NCI-H1694 treated with DMSO at 0.1 percent for 48 hours (cell line): ENCODE results near the gene GP9.
"Not testable (repeated sequence)": the region's sequence is repeated elsewhere in the genome, so short reads cannot be mapped to it uniquely, and the experiment has no call there.

Experiments used
- DNase-seq: peaks from one replicate; lab custom pipeline; 2025; lab: John Stamatoyannopoulos, UW

GP9 gene

DNA sequence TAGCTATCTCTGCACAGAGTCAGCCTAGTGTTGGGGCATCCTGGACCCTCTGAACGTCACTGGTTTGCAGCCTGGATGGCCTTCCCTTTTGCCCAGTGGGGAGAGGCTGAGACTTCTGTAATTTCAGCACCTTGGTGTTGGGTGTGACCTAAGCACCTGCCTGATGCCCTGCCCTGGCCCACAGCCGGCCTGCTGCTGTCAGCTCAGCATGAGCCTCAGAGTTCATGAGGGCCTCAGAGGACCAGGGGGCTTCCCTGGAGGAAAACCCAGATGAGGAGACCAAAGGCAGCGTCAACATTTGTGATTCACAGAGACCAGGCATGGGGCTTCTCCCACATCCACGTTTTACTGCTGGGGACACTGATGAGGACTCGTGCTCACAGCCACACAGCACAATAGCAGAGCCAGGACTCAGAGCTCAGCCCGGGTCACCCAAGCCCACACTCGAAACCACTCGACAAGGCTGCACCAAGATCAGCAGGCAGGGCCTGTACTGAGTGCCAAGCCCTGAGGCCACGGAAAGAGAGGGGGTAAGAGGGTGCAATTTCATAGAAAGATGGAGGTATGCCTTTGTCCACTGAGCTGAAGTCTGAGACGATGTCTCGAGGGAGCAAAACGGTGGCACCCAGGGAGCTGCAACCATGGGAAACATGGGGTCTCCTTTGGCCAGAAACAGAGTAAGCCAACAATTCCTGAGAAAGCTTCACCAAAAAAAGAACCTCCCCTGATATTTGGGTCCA lies 9.9 kb upstream of the GP9 start:
- DNase-seq = no peak

DNA sequence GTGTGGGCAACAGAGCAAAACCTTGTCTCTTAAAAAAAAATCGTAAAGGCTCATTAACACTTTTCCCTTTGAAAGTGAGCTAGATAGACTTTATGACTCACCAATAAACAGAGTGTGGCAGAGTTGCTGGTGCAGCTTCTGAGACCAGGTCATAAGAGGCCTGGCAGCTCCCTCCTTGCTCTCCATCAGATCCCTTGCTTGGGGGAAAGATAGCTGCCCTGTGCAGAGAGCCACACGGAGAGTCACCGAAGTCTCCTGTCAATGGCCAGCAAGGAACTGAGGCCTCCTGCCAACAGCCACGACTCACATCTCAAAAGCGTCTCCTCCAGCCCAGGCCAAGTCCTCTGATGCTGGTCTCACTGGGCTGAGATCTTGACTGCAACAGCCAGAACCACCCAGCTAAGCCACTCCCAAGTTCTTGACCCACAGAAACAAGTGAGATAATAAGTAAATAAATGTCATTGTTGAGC lies 8.7 kb upstream of the GP9 start:
- DNase-seq = no peak

DNA sequence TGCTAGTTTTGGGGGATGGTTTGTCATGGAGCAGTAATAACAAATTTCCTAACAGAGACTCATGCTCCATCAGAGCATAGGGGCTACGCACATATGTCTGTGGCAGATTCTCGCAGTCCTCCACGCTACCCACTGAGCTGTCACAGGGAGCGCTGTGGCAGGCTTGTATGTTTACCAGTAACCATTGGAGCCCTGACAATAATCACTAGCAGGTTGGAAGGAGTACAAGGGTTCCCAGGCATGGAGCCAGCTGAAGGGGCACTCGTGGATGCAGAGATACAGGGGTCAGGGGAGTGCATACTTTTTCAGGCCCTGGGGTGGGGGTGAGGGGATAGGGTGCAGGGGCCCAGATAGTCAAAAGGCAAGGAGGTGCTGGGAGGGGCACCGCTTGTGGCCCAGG lies 7.9 kb upstream of the GP9 start:
- peak; percentile 21 for DNase-seq

DNA sequence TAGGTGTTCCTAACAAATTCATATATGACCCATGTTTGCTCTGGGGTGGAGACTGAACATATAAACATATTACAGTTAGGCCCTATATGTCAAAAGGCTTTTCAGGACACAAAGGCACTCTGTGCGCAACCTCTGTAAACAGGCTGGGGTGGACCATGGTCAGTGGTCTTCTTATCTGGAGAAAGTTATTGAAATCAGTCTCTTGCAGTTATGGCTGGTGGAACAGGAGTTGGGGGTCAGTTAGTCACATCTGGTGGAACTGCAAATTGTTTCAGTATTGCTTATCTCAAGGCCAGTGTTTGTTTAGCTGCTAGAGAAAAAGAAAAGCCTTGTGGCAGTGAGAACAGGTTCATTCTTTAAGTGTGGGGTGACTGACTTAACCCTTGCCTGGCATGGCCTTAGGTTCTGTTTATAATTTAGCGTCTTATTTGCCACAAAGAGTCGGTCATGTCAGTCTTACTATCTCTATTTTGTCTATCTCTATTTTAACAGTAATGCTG lies 5.9 kb upstream of the GP9 start:
- DNase-seq = no peak

DNA sequence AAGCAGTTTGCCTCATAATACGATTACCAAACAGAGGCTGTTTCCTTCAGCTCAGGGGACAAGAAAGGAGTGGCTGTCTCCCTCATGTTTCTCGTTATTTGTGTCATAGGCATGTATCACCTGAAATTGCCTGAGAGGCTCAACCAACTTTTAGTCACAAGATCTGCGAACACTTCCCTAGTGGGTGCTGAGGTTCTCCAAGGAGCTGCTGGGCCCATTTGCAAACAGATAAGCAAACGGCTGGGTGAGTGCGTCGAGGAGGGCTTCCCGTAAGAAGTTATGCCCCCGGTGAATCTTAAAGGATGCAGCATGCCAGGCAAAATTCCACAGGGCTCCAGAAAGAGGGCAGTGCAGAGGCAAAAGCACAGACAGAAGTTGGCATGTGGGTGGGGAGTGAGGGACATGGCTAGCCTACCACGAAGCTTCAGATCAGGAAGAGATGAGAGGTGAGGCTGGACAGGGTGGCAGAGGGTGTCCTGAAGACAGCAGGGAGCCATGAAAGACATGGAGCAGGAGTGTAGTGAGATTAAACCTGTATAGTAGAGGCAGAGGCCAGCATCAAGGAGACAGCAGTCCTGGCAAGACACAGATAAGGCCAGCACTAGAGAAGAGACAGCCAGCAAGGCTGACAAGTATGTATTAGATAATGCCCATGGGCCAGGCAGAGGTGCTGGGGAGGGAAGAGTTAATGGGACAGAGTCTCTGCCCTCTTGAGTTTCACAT lies 4.0 kb upstream of the GP9 start:
- no peak for DNase-seq

DNA sequence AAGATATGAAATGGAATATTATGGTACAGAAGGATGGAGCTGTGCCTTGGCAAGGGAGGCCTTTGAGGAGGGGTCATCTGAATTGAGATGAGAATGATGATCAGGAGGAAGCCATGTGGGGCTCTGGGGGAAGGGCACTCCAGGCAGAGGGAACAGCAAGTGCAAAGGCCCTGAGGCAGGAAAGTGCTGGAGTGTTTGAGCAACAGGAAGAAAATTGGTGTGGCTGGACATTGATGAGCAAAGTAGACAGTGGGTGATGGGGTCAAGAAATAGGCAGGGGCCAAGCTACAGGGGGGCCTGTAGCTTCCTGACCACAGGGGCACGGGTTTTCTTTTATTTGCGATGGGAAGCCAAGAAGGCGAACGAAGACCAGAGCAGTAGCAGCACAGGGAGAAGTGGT lies 3.3 kb upstream of the GP9 start:
- no peak for DNase-seq

DNA sequence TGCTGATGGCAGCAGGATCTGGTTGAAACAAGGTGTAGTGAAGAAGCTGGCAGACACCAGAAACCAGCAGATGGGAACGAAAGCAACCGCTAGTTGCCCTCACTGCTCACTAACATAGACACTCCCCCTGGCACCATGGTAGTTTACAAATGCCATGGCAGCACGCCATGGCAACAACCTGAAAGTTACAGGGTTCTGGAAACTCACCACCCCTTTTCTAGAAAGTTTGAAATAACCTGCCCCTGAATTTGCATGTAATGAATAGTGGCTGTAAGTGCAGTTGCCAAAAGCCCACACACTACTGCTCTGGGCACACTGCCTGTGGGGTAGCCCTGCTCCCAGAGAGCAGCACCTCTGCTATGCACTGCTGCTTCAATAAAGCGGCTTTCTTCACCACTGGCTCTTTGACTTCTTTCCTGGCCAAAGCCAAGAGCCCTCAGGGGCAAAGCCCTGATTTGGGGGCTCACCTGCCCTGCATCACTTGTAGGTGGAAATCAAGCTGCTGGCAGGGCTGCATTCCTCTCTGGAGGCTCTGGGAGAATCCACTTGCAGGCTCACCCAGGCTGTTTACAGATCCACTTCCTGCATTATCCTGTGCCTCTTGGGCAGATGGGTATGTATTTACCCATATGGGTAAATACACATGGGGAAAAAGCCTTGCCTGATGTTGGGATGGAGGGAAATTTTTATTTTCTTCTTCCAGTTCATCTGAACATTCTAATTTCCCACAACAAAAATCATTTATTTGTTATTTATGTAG lies 2.0 kb upstream of the GP9 start:
- DNase-seq = peak; percentile 90

DNA sequence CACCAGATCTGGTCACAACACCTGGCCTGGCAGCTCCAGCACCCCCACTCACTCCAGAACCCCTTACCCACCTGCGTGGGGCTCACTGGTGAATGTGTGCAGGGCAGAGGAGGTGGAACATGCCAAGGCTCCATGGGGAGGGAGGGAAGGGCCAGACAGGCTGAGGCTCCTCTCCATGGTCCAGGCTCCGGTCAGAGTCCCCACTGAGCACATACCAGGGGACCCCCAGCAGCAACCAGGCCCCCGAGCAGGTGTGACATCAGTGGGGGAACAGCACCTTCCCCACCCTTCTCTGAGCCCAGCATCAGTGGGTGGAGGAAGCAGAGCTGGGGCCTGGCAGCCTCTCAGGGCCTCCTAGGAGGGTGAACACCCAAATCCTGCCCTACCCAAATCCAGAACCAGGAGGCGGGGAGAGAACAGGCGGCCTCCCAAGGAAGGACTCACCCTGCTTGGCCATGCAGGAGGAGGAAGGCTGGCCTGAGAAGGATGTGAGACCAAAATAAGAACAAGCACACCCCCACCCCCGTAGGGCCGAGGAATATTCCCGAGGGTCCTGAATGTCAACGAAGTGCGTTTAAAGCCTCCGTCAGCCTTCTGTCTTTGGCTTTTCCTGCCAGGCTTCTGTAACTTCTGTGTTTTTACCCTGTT lies 1.1 kb upstream of the GP9 start:
- no peak for DNase-seq

DNA sequence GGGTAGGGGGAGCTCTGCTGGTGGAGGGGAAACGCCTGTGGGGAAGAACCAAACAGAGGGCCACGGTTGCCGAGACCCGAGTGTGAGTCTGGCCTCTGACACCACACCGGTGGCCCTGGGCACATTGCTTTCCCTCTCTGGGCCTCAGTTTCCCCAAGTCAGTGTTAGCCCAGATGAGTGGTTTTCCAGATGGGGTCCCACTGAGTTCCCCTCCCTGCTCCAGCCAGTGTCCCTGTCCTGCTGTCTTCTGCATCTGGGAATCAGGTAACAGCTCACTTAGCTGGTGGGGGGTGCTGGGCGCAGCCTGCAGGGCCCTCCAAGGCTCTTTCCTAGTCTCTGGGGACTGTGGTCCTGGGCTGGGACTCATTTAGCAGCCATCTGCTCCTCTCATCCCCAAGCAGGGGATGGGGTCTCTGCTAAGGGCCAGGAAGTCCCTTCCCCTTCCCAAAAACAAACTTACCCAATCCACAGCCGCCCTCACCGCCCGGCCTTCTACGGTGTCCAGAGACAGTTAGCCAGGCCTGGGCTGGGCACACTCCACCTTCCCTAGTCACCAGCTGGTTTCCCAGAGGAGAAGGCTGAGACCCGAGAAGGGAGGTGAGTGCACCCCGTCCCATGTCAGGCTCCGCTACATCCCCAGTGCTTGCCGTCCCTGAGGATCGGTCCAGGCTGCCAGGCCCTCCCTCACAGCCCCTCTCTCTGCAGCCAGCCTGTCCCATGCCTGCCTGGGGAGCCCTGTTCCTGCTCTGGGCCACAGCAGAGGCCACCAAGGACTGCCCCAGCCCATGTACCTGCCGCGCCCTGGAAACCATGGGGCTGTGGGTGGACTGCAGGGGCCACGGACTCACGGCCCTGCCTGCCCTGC lies 676 bp downstream of the GP9 start:
- no peak for DNase-seq

DNA sequence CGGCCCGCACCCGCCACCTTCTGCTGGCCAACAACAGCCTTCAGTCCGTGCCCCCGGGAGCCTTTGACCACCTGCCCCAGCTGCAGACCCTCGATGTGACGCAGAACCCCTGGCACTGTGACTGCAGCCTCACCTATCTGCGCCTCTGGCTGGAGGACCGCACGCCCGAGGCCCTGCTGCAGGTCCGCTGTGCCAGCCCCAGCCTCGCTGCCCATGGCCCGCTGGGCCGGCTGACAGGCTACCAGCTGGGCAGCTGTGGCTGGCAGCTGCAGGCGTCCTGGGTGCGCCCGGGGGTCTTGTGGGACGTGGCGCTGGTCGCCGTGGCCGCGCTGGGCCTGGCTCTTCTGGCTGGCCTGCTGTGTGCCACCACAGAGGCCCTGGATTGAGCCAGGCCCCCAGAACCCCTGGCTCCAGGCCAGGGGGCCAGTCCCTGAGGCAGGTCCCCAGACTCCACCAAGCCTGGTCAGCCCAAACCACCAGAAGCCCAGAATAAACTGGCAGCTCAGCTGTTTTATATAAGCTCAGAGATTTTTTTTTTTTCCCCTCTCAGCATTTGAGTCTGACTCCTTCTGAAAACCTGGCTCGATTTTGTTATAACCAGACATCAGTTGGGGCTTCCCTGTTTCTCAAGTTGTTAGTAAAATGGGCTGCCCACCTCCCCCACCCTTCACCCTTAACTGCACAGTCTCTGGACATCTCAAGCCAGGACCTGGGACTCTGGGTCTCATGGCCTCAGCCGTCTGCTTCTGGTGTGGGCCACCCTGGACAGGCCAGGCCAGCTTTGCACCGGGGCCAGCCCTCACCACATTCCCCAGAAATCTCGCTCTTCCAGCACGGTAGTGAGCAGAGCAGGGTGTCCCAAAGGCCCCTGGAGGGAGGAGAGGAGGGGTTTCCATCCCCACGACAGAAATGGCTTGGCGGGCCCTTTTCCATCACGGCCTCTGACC lies 1.6 kb downstream of the GP9 start:
- DNase-seq = no peak

DNA sequence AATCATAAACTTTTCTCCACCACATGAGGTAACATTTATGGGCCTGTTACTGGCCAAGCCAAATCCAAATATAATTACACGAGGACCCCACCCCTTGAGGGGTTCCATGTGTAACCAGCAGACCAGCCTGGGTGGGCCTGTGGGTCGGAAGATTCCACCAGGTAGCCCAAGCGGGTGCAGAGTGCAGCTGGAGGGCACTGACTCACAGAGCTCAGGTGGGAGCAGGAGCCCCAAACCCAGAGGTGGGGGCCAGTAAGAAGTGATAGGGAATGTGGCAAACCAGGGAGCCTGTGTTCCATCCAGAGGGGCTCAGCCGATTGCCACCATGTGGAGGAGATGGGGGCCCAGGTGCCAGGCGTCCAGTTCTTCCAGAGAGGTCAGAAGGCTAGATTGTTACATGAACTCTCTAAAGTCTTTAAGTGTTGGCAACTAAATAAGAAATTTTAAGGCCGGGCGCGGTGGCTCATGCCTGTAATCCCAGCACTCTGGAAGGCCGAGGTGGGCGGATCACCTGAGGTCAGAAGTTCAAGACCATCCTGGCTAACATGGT lies 2.6 kb downstream of the GP9 start:
- no peak for DNase-seq

DNA sequence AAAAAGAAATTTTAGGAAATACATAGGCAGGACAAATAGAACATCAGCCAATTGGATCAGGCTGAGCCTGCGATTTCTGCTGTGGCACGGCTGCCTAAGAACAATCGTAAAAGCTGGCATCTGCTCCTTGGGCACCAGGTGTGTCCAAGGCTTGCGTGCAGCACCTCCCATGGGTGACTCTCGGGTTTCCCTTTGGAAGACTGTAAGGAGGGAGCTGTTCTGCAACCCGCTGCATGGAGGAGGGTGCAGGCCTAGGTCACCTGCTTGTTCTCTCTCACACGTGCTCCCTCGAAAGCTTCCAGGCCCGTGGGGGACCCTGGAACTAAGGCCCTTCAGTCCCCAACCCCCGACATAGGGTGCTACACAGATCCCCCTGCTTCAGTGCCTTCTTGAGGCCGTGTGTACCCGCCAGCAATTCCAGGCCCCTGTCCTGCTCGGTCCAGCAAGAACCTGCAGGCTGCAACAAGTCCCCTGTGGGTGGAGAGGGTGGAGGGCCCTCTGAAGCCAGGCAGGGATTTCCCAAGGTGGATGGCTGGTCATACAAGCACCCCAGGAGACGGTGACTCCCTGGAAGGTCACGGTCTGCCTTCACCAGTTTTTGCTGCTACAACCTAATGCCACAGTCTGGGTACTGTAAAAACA lies 3.4 kb downstream of the GP9 start:
- no peak for DNase-seq

DNA sequence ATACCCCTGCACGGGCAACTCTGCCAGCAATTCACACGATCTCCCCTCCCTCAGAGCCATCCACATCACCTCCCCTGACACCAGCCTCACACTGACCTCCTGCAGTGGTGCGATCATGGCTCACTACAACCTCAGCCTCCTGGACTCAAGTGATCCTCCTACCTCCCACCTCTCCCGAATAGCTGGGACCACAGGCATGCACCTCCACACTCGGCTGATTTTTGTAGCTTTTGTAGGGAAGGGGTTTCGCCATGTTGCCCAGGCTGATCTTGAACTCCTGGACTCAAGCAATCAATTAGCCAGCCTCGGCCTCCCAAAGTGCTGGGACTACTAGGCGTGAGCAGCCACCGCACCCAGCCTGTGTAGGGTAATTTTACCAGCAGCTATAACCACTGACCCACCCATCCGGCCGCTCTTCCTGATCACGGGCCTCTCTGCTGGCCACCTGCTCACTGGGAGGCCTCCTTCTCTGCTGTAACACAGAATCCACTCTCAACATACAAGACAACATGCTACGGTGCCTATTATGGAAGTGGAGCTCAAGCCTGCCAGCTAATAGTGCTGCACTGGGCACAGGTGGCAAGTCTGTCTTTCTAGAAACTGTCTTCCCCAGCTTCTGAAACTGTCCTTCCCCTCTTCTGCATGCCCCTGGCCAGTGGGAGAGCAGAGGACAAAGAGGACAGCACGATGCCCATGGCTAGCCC lies 4.6 kb downstream of the GP9 start:
- DNase-seq = no peak

DNA sequence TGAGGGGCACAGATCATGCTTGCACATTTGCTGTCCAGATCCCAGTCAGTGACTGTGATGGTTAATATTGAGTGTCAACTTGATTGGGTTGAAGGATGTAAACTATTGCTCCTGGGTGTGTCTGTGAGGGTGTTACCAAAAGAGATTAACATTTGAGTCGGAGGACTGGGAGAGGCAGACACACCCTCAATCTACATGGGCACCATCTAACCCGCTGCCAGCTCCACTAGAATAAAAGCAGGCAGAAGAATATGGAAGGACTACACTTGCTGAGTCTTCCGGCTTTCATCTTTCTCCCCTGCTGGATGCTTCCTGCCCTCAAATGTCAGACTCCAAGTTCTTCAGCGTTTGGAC lies 5.1 kb downstream of the GP9 start:
- DNase-seq = no peak

DNA sequence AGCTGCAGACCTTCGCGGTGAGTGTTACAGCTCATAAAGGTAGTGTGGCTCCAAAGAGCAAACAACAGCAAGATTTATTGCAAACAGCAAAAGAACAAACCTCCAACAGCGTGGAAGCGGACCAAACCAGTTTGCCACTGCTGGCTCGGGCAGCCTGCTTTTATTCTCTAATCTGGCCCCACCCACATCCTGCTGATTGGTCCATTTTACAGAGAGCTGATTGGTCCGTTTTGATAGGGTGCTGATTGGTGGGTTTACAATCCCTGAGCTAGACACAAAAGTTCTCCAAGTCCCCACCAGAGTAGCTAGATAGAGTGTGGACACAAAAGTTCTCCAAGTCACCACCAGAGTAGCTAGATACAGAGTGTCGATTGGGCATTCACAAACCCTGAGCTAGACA lies 7.1 kb downstream of the GP9 start:
- DNase-seq = not testable (repeated sequence)

DNA sequence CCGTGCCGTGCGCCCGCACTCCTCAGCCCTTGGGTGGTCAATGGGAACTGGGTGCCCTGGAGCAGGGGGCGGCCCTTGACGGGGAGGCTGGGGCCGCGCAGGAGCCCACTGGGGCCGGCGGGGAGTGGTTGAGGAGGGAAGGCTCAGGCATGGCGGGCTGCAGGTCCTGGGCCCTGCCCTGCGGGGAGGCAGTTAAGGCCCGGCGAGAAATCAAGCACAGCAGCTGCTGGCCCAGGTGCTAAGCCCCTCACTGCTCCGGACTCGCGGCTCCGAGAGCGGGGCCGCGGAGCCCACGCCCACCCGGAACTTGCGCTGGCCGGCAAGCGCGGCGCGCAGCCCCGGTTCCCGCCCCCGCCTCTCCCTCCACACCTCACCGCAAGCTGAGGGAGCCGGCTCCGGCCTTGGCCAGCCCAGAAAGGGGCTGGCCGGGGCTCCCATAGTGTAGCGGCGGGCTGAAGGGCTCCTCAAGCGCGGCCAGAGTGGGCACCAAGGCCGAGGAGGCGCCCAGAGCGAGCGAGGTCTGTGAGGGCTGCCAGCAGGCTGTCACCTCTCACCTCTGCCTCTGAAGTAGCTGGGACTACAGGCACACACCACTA lies 7.8 kb downstream of the GP9 start:
- no peak for DNase-seq

DNA sequence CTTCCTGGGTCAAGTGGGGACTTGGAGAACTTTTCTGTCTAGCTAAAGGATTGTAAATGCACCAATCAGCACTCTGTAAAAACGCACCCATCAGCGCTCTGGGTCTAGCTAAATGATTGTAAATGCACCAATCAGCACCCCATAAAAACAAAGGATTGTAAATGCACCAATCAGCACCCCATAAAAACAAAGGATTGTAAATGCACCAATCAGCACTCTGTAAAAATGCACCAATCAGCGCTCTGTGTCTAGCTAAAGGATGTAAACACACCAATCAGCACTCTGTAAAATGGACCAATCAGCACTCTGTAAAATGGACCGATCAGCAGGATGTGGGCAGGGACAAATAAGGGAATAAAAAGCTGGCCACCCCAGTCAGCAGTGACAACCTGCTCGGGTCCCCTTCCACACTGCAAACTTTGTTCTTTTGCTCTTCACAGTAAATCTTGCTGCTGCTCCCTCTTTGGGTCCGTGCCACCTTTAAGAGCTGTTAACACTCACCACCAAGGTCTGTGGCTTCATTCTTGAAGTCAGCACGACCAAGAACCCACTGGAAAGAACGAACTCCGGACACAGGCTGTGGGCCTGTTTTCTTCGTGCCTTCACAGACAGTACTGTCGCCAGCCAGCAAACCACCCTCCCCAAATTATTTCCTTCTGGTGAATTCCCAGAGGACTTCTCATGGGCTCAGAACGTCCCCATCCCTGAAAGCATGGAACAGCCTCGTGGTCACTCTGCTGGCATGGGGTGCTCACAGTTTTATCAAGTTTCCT lies 8.9 kb downstream of the GP9 start:
- not testable (repeated sequence) for DNase-seq
